ENCODE results near the gene ZNF140.

Gene ZNF140

DNA sequence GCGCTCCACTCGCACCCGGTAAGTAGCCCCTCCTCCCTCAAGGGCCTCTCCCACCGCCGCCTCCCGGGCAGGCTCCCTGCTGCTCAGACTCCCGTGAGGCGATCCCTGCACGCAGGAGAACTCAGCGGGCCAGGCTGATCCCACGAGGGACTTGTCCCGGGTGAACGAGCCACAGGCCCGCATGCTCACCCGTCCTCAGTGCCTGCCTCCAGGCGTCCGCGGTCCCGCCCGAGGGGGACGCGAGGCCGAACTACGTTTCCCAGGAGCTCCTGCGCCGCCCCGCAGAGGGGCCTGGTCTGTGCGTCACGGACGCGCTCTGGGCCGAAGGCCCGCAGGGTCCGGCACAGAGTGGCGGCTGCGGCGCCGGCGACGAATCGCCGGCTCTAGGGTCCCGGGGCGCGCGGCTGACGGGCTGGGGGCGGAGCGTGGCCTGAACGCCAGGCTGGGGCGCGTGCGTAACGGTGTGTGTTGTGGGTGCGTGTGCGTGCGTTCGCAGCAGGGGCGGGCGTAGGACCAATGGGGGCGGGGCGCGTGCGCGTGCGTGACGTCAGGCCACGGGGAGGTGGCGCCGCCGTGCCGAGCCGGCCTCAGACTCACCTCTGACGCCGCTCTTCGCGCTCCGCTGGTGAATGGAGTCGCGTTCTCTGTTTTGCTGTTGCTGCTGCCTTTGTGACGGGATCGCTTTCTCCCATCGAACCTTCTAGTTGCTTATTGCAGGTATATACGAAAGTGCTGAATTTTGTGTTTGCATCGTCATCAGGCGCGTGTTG lies 49.5 kb downstream of the ZNF140 start, which contains the start of the genes ZNF10 and ZNF891:
Gene ZNF10 (plus strand): TSS at position 590 of the 770 bp plus-strand sequence. CDS start 13,866 bp downstream, outside the sequence.
Gene ZNF891 (minus strand): TSS at position 237 of the 770 bp plus-strand sequence. CDS start 8,356 bp downstream, outside the sequence.
- DNase-seq (ENCODE audit: low read depth) = peak; percentile 94

DNA sequence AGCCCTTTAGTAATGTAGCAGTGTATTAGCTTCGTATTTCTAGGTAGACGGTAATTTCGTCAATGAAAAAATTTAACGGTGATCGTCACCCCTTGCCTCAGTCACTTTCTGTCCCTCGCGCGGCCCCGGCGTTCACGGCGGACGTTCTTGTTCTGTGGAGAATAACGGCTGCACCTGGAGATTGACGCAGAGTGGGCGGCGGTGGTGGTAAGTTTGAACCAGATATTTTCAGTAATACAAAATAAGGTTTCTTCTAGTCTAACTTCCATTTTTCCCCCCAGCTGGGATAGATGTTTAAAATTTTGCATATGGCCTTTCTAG lies 50.0 kb downstream of the ZNF140 start:
- DNase-seq (ENCODE audit: low read depth) = no peak

DNA sequence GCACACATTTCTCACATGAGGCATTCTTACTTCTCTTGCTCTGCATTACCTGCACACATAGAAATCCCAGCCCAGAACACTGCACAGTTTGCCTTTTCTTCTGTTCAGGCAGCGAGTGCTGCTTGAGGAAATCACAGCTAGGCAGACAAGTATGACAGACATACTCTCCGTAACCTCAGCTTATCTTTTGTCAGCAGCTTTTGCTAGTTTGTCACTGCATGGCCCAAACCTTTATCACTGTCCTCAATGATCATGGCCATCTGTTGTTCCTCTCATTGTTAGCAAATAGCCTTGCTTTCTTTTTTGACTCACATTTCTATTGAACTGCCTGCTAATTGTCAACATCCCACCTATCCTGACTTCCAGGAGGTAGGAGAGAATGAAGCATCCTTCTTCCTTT lies 55.0 kb downstream of the ZNF140 start:
- DNase-seq (ENCODE audit: low read depth) = no peak

DNA sequence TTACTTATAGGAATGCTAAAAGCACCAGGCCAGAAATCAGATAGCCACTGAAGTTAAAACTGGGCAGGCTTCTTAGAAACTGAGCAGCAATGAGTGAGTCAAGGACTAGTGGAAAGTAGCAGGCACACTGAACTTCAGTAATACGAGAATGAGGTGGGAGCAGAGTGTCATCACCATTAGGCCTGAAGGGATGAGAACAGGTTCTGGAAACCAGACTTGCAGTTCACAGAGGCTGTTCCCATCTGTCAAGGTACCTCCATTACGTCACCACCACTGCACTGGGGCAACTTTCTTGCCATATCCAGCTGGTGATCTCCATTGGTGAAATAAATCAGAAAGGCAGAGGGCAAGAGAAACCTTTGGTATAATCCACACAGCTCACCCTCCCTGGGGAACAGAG lies 65.3 kb downstream of the ZNF140 start:
- no peak for DNase-seq (ENCODE audit: low read depth)

GRCh38 chr12:133156125-133156690 lies 75.5 kb downstream of the ZNF140 start:
- no peak for DNase-seq (ENCODE audit: low read depth)
